Transverse colon (tissue), 4 donors: ENCODE data around the gene ATG4B. TPM values are rescaled to one million over a fixed set of nuclear protein-coding genes. Genes with fewer than 3 reads are reported as not detected.

Source experiments
- DNase-seq: peaks from one replicate; pipeline ENCODE4 v3.0.0-alpha.2; 2019
- H3K27ac ChIP-seq, 4 donors: fragments of 200-600 bp; sonication (generic); 2 replicates each; pipeline ENCODE4 v1.5.1; 2016 to 2018; ENCODE audit warnings: inconsistent platforms in 4 of 4
- H3K27me3 ChIP-seq: fragments of 200-600 bp; sonication (generic); 2 replicates; pipeline ENCODE4 v1.5.1; 2017; ENCODE audit warnings: inconsistent platforms
- H3K36me3 ChIP-seq, 4 donors: fragments of 200-600 bp; sonication (generic); 2 replicates each; pipeline ENCODE4 v1.5.1; 2017 to 2019; ENCODE audit warnings: inconsistent platforms in 4 of 4
- H3K4me1 ChIP-seq, 4 donors: fragments of 200-600 bp; sonication (generic); 2 replicates each; pipeline ENCODE4 v1.5.1; 2017 to 2020; ENCODE audit warnings: inconsistent platforms in 4 of 4
- H3K4me3 ChIP-seq, 4 donors: fragments of 200-600 bp; sonication (generic); 1 replicate in 1 of 4; 2 replicates in 3 of 4; pipeline versions ENCODE4 v1.5.1 to v1.6.1; 2017 to 2019; ENCODE audit warnings: inconsistent platforms in 4 of 4
- H3K9me3 ChIP-seq, 2 donors: fragments of 200-600 bp; sonication (generic); 2 replicates each; pipeline ENCODE4 v1.5.1; 2017 to 2019; ENCODE audit warnings: inconsistent platforms in 2 of 2
- CTCF ChIP-seq, 5 experiments: fragments of 200-600 bp in 3 of 5; fragments of 450-650 bp in 2 of 5; sonication (generic) in 3 of 5; IDR thresholded peaks; 1 replicate in 2 of 5; 2 replicates in 3 of 5; pipeline ENCODE4 v1.5.1; 2016 to 2017; ENCODE audit warnings: antibody characterized with exemption in 5 of 5, inconsistent platforms in 3 of 5, mild to moderate bottlenecking in 2 of 5, moderate library complexity in 1 of 5
- EP300 ChIP-seq: sonication (generic); formaldehyde crosslinking; IDR thresholded peaks from one replicate; pipeline ENCODE4 v1.6.1; 2017; ENCODE audit warnings: antibody characterized with exemption, low read depth
- POLR2A ChIP-seq: fragments of 450-650 bp; IDR thresholded peaks from one replicate; pipeline ENCODE4 v1.6.1; 2016; ENCODE audit warnings: antibody characterized with exemption, mild to moderate bottlenecking, moderate library complexity
- POLR2AphosphoS5 ChIP-seq, 3 donors: sonication (generic); formaldehyde crosslinking; IDR thresholded peaks; one replicate each; pipeline ENCODE4 v1.6.1; 2016; ENCODE audit warnings: antibody characterized with exemption in 3 of 3
- WGBS, 2 donors: methylation state at CpG; one replicate each; pipeline ENCODE4 v1.1.5; 2018; ENCODE audit warnings: low coverage in 1 of 2; 5-methylcytosine and 5-hydroxymethylcytosine counted together
- in situ Hi-C, 4 donors: fragments of 200-750 bp; cut with MboI; loops; one replicate each; pipeline versions ENCODE4 v1.15.0 to v1.15.1; 2017; ENCODE audit warnings: low sequenced_read_pairs in 3 of 4, low pct_ligation_motif_present in 1 of 4, low pct_unique_long_range_greater_than_20kb in 1 of 4
- intact Hi-C: fragments of 100-400 bp; cut with DNase I; formaldehyde crosslinking; loops from one replicate; pipeline ENCODE4 v1.15.1; 2023; ENCODE audit warnings: low total_unique reads
- total RNA-seq, 4 donors: library from RNA; depleted of rRNA; stranded (reverse); fragments of >200 nt; gene quantifications; one replicate each; pipeline ENCODE4 v1.1.0, GENCODE V29; 2016

The ATG4B gene
- total RNA-seq, 4 donors from 2014 or later: 62.9 to 400 (median 137) TPM

- intact Hi-C loops (no loop called here), in situ Hi-C loops (no loop called here)
- no peak for TF ChIP-seq POLR2A
- TF ChIP-seq CTCF (IDR thresholded peaks at IDR 0.05): no peak
- no peak for TF ChIP-seq POLR2AphosphoS5 (IDR thresholded peaks at IDR 0.05)
- no peak for TF ChIP-seq EP300
- Histone ChIP-seq H3K9me3 (no peaks in the 10 kb centered on the region), H3K27me3 (no peaks in the 10 kb centered on the region), H3K4me1 (peaks cover 0 to 10% (median 2%) of the 10 kb centered on the region in 4 donors), H3K27ac (no peak overlapping the region), H3K36me3 (peaks cover 0 to 6% (median 0%) of the 10 kb centered on the region in 4 donors), H3K4me3 (no peak overlapping the region)
- WGBS, 2 donors: 95% methylated on average over 10 of the region's 17 CpGs; no CpG with 5 or more reads in 1 of the 2 donors
- no peak for DNase-seq
Measured at GRCh38 chr2:241676665-241677064, 39.2 kb downstream of the ATG4B start.

- Histone ChIP-seq H3K36me3 (peaks cover 0 to under 1% (median 0%) of the 10 kb centered on the region in 4 donors), H3K9me3 (no peaks in the 10 kb centered on the region), H3K27ac (no peak overlapping the region), H3K4me1 (peaks cover 0 to 10% (median 2%) of the 10 kb centered on the region in 4 donors), H3K4me3 (no peak overlapping the region), H3K27me3 (no peaks in the 10 kb centered on the region)
- intact Hi-C loops (no loop called here), in situ Hi-C loops (no loop called here)
- WGBS, 2 donors: 96% methylated on average over 24 of the region's 24 CpGs; no CpG with 5 or more reads in 1 of the 2 donors
- DNase-seq: no peak
- TF ChIP-seq CTCF (IDR thresholded peaks at IDR 0.05) (no peak), POLR2A (no peak), EP300 (no peak), POLR2AphosphoS5 (IDR thresholded peaks at IDR 0.05) (no peak)
Measured at GRCh38 chr2:241677392-241677791, 39.9 kb downstream of the ATG4B start.

GRCh38 chr2:241678307-241678706 lies 40.8 kb downstream of the ATG4B start:
- in situ Hi-C loops (no loop called here), intact Hi-C loops (no loop called here)
- DNase-seq: no peak
- Histone ChIP-seq H3K9me3 (no peaks in the 10 kb centered on the region), H3K36me3 (no peaks in the 10 kb centered on the region), H3K4me3 (no peak overlapping the region), H3K27ac (no peak overlapping the region), H3K4me1 (peaks cover 0 to 10% (median 2%) of the 10 kb centered on the region in 4 donors), H3K27me3 (no peaks in the 10 kb centered on the region)
- TF ChIP-seq POLR2A (no peak), POLR2AphosphoS5 (IDR thresholded peaks at IDR 0.05) (no peak), CTCF (IDR thresholded peaks at IDR 0.05) (no peak), EP300 (no peak)
- WGBS, 2 donors: 70 to 89% methylated on average over 2 to 18 of the region's 18 CpGs

- WGBS, 2 donors: 86 to 93% methylated on average over 3 to 22 of the region's 22 CpGs
- Histone ChIP-seq H3K27ac (no peak overlapping the region), H3K9me3 (no peaks in the 10 kb centered on the region), H3K27me3 (no peaks in the 10 kb centered on the region), H3K36me3 (no peaks in the 10 kb centered on the region), H3K4me1 (peaks cover 0 to 10% (median 2%) of the 10 kb centered on the region in 4 donors), H3K4me3 (no peak overlapping the region)
- in situ Hi-C loops: no loop called here
- intact Hi-C loops: loop anchor here (1.0 kb wide), 1 partner anchor 35 kb away; no protein-coding TSS in a partner anchor
- TF ChIP-seq CTCF (IDR thresholded peaks at IDR 0.05): no peak
- TF ChIP-seq POLR2A: no peak
- TF ChIP-seq POLR2AphosphoS5 (IDR thresholded peaks at IDR 0.05): no peak
- TF ChIP-seq EP300: no peak
- no peak for DNase-seq
Measured at GRCh38 chr2:241678784-241679540, 41.5 kb downstream of the ATG4B start.
